BE2C (cell line): ENCODE results near the gene IL21.
A peak's percentile ranks its signal among the peaks of the same experiment; 100 is the strongest.
"Not testable (repeated sequence)": the region's sequence is repeated elsewhere in the genome, so short reads cannot be mapped to it uniquely, and the experiment has no call there.

ENCODE experiments used
- DNase-seq: peaks from one replicate; pipeline ENCODE4 v3.0.0-alpha.2; 2020
- H3K27me3 ChIP-seq: fragments of 250-450 bp; sonication (Bioruptor Pico); 2 replicates; pipeline ENCODE4 v1.5.1; 2020; ENCODE audit warnings: mild to moderate bottlenecking
- H3K36me3 ChIP-seq: fragments of 250-450 bp; sonication (Bioruptor Pico); 2 replicates; pipeline ENCODE4 v1.5.1; 2020; ENCODE audit warnings: mild to moderate bottlenecking
- H3K4me1 ChIP-seq: fragments of 250-450 bp; sonication (Bioruptor Pico); 2 replicates; pipeline ENCODE4 v1.5.1; 2020
- H3K4me3 ChIP-seq: 2 replicates; pipeline ENCODE4 v1.5.1; 2011; ENCODE audit warnings: low read depth, low read length
- H3K9me3 ChIP-seq: fragments of 250-450 bp; sonication (Bioruptor Pico); 2 replicates; pipeline ENCODE4 v1.5.1; 2020
- TF ChIP-seq, protein P1 (sequence below): IDR thresholded peaks from 2 replicates; pipeline ENCODE4 v1.5.1; 2012; ENCODE audit warnings: mild to moderate bottlenecking, low read depth, low read length

The IL21 gene

DNA sequence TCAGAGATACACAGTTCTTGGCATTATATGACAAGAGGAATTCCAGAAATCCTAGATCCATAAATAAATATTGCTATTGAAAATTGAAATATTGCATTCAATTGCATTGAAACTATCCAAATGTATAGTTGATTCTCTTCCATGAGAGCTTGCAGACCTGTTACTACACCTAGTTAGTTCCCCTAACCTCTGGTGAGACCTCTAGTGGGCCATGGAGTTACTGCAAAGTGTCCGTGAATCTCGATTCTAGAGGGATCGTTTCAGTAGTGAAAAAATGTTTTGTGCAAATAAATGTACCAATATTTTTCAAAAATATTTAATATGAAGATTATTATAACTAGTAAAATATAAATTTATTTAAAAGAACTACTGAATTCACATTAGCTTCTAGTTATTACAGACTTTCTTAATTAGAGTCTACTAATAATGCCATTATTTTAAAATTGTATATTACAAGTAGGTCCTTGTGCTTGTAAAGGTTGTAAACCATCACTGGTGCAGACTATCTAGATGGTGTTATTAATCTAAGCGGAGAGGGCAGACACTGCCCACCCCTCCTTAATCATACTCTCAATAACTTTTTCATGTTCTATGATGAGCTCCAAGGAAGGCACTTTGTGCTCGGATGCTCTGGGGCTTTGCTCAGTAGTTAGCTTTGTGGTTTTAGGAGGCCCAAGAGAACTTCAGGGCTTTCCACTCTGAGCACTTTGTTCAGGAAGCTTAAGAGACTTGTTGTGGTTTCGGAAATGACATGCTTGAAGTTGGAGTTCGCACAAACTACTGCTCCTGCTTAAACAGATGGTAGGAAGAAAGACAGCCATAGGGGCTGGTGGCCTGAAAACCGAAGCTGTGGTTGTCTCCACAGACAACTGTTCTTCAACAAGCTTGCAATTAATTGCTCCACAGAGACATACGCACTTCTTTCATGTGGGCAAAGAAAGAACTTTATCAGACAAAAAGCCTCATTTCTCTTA is 42.8 kb downstream of the IL21 start:
- Histone ChIP-seq H3K4me3 (no peak overlapping the region), H3K36me3 (no peaks in the 10 kb centered on the region), H3K9me3 (no peaks in the 10 kb centered on the region), H3K27me3 (no peaks in the 10 kb centered on the region), H3K4me1 (no peaks in the 10 kb centered on the region)
- TF ChIP-seq, protein P1, sequence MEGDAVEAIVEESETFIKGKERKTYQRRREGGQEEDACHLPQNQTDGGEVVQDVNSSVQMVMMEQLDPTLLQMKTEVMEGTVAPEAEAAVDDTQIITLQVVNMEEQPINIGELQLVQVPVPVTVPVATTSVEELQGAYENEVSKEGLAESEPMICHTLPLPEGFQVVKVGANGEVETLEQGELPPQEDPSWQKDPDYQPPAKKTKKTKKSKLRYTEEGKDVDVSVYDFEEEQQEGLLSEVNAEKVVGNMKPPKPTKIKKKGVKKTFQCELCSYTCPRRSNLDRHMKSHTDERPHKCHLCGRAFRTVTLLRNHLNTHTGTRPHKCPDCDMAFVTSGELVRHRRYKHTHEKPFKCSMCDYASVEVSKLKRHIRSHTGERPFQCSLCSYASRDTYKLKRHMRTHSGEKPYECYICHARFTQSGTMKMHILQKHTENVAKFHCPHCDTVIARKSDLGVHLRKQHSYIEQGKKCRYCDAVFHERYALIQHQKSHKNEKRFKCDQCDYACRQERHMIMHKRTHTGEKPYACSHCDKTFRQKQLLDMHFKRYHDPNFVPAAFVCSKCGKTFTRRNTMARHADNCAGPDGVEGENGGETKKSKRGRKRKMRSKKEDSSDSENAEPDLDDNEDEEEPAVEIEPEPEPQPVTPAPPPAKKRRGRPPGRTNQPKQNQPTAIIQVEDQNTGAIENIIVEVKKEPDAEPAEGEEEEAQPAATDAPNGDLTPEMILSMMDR = peak; percentile 89
- DNase-seq = peak; percentile 57

DNA sequence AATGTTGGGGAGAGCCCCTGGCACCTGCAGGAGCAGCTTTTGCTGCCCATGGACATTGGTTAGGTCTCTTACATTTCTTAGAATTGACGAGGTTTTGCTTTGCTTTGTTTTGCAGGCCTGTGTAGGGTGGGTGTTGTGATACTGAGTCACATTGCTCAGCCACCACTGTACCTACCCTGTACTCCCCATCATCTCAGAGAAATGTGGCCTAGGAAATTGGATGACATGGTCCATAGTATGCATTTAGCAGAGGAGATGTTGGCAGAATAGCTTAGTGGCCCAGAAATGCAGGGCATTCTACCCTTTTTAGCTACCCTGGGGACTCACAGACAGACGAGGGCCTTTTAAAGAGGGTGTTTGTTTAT is 43.7 kb downstream of the IL21 start:
- Histone ChIP-seq H3K27me3 (no peaks in the 10 kb centered on the region), H3K36me3 (no peaks in the 10 kb centered on the region), H3K4me3 (no peak overlapping the region), H3K9me3 (no peaks in the 10 kb centered on the region), H3K4me1 (no peaks in the 10 kb centered on the region)
- no peak for DNase-seq
- TF ChIP-seq, protein P1 = no peak

DNA sequence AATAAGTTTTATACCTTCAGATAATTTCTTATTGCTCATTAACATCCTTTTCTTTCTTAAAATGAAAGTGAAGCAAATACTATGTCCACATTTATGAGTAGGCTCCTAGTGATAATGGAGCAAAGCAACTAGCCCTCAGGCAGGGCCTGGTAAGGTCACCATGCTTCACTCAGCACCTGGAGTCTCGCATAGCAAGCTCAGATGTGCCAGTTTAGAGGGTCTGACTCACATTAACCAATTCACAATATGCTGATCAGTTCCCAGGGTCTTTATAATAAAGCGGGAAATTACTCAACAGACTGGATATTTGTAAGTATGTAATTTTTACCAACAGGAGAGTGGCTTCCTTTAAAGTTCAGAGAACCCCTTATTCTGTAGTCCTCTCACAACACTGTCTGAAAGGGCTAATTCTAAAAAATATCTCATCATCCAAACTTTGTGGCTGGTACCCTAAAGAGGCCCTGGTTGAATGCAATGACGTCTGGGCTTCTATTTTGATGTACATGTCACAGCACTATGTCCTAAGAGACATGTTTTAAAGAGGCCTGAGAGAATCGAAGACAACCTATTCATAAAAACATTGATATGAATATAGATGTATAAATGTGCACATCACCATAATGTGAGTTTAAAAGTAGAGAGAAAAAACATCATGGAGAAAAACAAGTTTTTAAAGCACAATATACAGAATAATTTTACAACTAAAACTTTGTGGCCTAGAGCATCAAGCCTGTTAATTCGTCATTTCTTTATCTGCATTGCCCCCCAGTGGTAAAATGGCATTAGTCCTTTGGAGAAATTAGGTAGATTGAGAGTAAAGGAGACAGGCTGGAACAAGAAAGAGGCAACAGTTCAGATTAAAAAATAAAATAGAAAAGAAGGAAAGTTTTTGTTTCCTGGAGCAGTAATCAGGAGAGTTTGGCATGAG is 44.3 kb downstream of the IL21 start:
- no peaks in the 10 kb centered on the region for H3K36me3 ChIP-seq
- H3K27me3 ChIP-seq = no peaks in the 10 kb centered on the region
- no peak overlapping the region for H3K4me3 ChIP-seq
- H3K9me3 ChIP-seq = no peaks in the 10 kb centered on the region
- no peaks in the 10 kb centered on the region for H3K4me1 ChIP-seq
- TF ChIP-seq, protein P1 = peak; percentile 56
- DNase-seq = peak; percentile 11

DNA sequence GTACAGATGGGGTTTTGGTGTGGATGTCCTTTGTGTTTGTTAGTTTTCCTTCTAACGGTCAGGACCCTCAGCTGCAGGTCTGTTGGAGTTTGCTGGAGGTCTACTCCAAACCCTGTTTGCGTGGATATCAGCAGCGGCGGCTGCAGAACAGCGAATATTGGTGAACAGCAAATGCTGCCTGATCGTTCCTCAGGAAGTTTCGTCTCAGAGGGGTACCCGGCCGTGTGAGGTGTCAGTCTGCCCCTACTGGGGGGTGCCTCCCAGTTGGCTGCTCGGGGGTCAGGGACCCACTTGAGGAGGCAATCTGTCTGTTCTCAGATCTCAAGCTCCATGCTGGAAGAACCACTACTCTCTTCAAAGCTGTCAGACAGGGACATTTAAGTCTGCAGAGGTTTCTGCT is 46.5 kb downstream of the IL21 start:
- not testable (repeated sequence) for H3K4me1 ChIP-seq, H3K4me3 ChIP-seq, H3K27me3 ChIP-seq, H3K9me3 ChIP-seq, DNase-seq, H3K36me3 ChIP-seq

DNA sequence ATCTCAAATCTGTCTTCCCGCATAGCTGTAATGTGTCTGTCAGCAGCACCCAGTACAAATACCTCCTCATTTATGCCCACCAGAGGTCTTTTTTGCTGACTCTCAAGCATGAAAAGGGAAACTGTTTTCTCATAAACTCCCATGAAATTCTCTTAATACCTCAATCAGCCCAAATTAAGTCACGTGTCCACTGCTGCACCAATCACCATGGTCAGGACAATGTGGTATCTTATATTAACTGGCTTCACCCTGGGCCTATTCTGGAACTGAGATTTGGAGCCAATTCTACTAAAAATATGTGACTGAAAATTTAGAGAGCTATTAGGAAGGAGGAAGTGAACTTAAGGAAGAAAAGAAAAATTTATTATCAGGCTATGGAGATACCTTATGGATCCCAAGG is 58.4 kb downstream of the IL21 start:
- no peak overlapping the region for H3K4me3 ChIP-seq
- no peaks in the 10 kb centered on the region for H3K4me1 ChIP-seq
- no peak for DNase-seq
- TF ChIP-seq, protein P1 = no peak
- H3K27me3 ChIP-seq = no peaks in the 10 kb centered on the region
- no peaks in the 10 kb centered on the region for H3K36me3 ChIP-seq
- H3K9me3 ChIP-seq = no peaks in the 10 kb centered on the region
